PC-3 (cell line): ENCODE results near the gene MYH7. TPM values are rescaled to one million over a fixed set of nuclear protein-coding genes. Genes with fewer than 3 reads are reported as not detected.

Experiments used
- ATAC-seq: fragments of 200-7000 bp; cut with Tn5 transposase; 2 replicates; pipeline ENCODE4 v1.9.1; 2020; ENCODE audit warnings: mild to moderate bottlenecking, moderate library complexity
- BruUV-seq: library from RNA; stranded (reverse); fragments of 400-500 nt; replicated peaks from 2 replicates; lab custom pipeline; 2021; lab: Mats Ljungman, UMichigan
- CTCF ChIA-PET: fragments of 300-600 bp; sonication (Branson Sonifier 250); formaldehyde crosslinking; loops from one replicate; lab custom pipeline; 2022; ENCODE audit warnings: antibody characterized with exemption; lab: Charles Lee
- POLR2A ChIA-PET: fragments of 300-600 bp; sonication (Branson Sonifier 250); formaldehyde crosslinking; loops from one replicate; lab custom pipeline; 2022; ENCODE audit warnings: antibody characterized with exemption; ENCODE audit not compliant: unreplicated experiment; lab: Charles Lee
- DNase-seq: peaks from one replicate; pipeline ENCODE4 v3.0.0-alpha.2; 2015
- H2AFZ ChIP-seq: fragments of 300-600 bp; sonication (generic); 2 replicates; pipeline ENCODE4 v1.6.0; 2016; ENCODE audit warnings: antibody characterized with exemption, low read length
- H3F3A ChIP-seq: fragments of 300-600 bp; sonication (generic); one replicate; pipeline ENCODE4 v1.6.0; 2017; ENCODE audit warnings: antibody characterized with exemption, low read length, control low read depth, mild to moderate bottlenecking; ENCODE audit not compliant: unreplicated experiment
- H3K27ac ChIP-seq: fragments of 300-600 bp; sonication (generic); 2 replicates; pipeline ENCODE4 v1.5.1; 2016; ENCODE audit warnings: mild to moderate bottlenecking, low read length
- H3K27me3 ChIP-seq: fragments of 300-600 bp; sonication (generic); 2 replicates; pipeline ENCODE4 v1.6.1; 2016; ENCODE audit warnings: low read length, mixed read lengths
- H3K36me3 ChIP-seq: fragments of 300-600 bp; sonication (generic); 2 replicates; pipeline ENCODE4 v1.6.1; 2016; ENCODE audit warnings: low read depth, mixed run types, low read length, mixed read lengths
- H3K4me1 ChIP-seq: fragments of 300-600 bp; sonication (generic); 2 replicates; pipeline ENCODE4 v1.5.1; 2016; ENCODE audit warnings: low read length; ENCODE audit not compliant: insufficient read depth
- H3K4me2 ChIP-seq: fragments of 300-600 bp; sonication (generic); 2 replicates; pipeline ENCODE4 v1.6.0; 2016; ENCODE audit warnings: low read length
- H3K4me3 ChIP-seq: fragments of 300-600 bp; sonication (generic); 2 replicates; pipeline ENCODE4 v1.5.1; 2016; ENCODE audit warnings: mild to moderate bottlenecking, low read length, mixed read lengths
- H3K79me2 ChIP-seq: fragments of 300-600 bp; sonication (generic); 2 replicates; pipeline ENCODE4 v1.6.1; 2017; ENCODE audit warnings: low read length, mixed read lengths
- H3K9ac ChIP-seq: fragments of 300-600 bp; sonication (generic); 2 replicates; pipeline ENCODE4 v1.6.0; 2016; ENCODE audit warnings: mild to moderate bottlenecking, low read length
- H3K9me2 ChIP-seq: fragments of 300-600 bp; sonication (generic); replicated peaks from 2 replicates; pipeline ENCODE4 v1.6.1; 2016; ENCODE audit warnings: mixed run types, low read length, mixed read lengths
- H3K9me3 ChIP-seq: fragments of 300-600 bp; sonication (generic); 2 replicates; pipeline ENCODE4 v1.6.1; 2016; ENCODE audit warnings: low read length, mixed read lengths
- H4K20me1 ChIP-seq: fragments of 300-600 bp; sonication (generic); 2 replicates; pipeline ENCODE4 v1.6.1; 2016; ENCODE audit warnings: low read length, mixed read lengths
- CTCF ChIP-seq: fragments of 300-600 bp; sonication (generic); conservative IDR thresholded peaks from 2 replicates; pipeline ENCODE4 v1.5.1; 2017; ENCODE audit warnings: antibody characterized with exemption, low read depth, mild to moderate bottlenecking, low read length
- EZH2 ChIP-seq: fragments of 300-600 bp; sonication (generic); IDR thresholded peaks from one replicate; pipeline ENCODE4 v1.6.1; 2017; ENCODE audit warnings: antibody characterized with exemption, mild to moderate bottlenecking, low read length; ENCODE audit not compliant: unreplicated experiment
- EZH2phosphoT487 ChIP-seq: fragments of 300-600 bp; sonication (generic); IDR thresholded peaks from 2 replicates; pipeline ENCODE4 v1.6.1; 2018; ENCODE audit warnings: mild to moderate bottlenecking, antibody characterized with exemption, low read length, borderline replicate concordance
- intact Hi-C: fragments of 100-400 bp; cut with micrococcal nuclease; formaldehyde crosslinking; loops from 2 replicates; pipeline ENCODE4 v1.9.0; 2023
- total RNA-seq: library from RNA; depleted of rRNA; stranded (reverse); fragments of >200 nt; gene quantifications from 2 replicates; pipeline ENCODE4 v1.2.3, GENCODE V29; 2014

Gene MYH7
- total RNA-seq, 1 experiment from 2014 or later = not detected

- Histone ChIP-seq H3K79me2 (no peaks in the 10 kb centered on the region), H3K4me2 (no peak overlapping the region), H3K9me2 (no peaks in the 10 kb centered on the region), H3K27me3 (peaks cover 11% of the 10 kb centered on the region), H4K20me1 (no peaks in the 10 kb centered on the region), H3K4me1 (no peaks in the 10 kb centered on the region), H3K27ac (no peak overlapping the region), H2AFZ (no peak overlapping the region), H3K4me3 (no peak overlapping the region), H3K9me3 (no peaks in the 10 kb centered on the region), H3F3A (no peaks in the 10 kb centered on the region), H3K36me3 (no peaks in the 10 kb centered on the region), H3K9ac (no peak overlapping the region)
- ATAC-seq (no peak), DNase-seq (no peak)
- BruUV-seq = no TSS peak
- POLR2A ChIA-PET = no interaction called here
- CTCF ChIA-PET = no interaction called here
- TF ChIP-seq EZH2 (no peak), EZH2phosphoT487 (no peak), CTCF (no peak)
- intact Hi-C loops = no loop called here
Measured at GRCh38 chr14:23377198-23377550, 58.3 kb downstream of the MYH7 start.

DNA sequence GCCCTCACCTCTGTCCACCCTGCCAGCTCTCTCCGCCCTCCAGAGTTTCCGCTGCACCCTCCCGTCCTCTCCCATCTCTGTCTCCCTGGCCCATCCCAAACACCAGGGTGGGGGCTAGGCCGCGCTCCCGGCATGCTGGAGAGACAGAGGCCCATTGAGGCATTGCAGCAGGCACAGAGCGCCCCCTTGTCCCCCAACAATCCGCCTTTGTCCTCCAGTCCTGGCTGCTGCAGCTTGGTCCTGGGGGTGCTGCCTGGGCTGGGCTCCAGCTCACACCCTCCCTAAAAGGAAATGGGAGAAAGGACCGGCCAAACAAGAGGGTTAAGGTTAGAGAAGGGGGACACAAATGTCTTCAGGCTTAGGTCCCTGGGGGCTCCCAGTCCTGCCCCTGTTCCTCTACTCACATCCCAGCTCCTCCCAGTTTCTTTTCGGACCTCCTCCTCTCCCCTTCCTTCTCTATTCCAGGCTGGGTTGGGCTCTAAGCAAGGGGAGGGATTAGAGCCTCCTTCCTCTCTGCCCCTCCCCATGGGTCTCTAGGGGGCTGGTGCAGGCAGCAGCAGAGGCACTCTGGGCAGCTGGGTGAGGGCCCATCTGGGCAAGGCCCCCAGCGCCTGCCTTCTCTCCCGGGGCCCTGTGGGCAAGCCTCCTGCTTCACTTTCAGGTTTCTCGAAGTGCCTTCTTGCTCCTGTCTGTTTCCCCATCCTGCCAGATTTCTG, 58.8 kb downstream of the MYH7 start, which contains the start of gene CMTM5:
Gene CMTM5 (plus strand): TSS at position 565 of the 716 bp plus-strand sequence. CDS start 206 bp downstream, outside the sequence.
- TF ChIP-seq EZH2 = no peak
- TF ChIP-seq EZH2phosphoT487 = no peak
- TF ChIP-seq CTCF = no peak
- H3K79me2 ChIP-seq = no peaks in the 10 kb centered on the region
- no peaks in the 10 kb centered on the region for H3K9me3 ChIP-seq
- no peak within 1 kb of the TSS for H2AFZ ChIP-seq
- POLR2A ChIA-PET = no interaction called here
- intact Hi-C loops = no loop called here
- H4K20me1 ChIP-seq = no peaks in the 10 kb centered on the region
- H3K4me1 ChIP-seq = no peaks in the 10 kb centered on the region
- BruUV-seq = no TSS peak
- H3K4me3 ChIP-seq = no peak within 1 kb of the TSS
- H3K27me3 ChIP-seq = peaks cover 15% of the 10 kb centered on the region
- CTCF ChIA-PET = no interaction called here
- no peaks in the 10 kb centered on the region for H3F3A ChIP-seq
- no peak within 1 kb of the TSS for H3K9ac ChIP-seq
- H3K4me2 ChIP-seq = no peak within 1 kb of the TSS
- no peaks in the 10 kb centered on the region for H3K36me3 ChIP-seq
- no peak for DNase-seq
- H3K9me2 ChIP-seq = no peaks in the 10 kb centered on the region
- H3K27ac ChIP-seq = no peak within 1 kb of the TSS
- no peak for ATAC-seq

- no peaks in the 10 kb centered on the region for H4K20me1 ChIP-seq
- no peaks in the 10 kb centered on the region for H3K9me3 ChIP-seq
- DNase-seq = no peak
- H3K4me1 ChIP-seq = no peaks in the 10 kb centered on the region
- ChIA-PET CTCF (no interaction called here), POLR2A (no interaction called here)
- no peak overlapping the region for H3K27ac ChIP-seq
- H3K27me3 ChIP-seq = peaks cover 20% of the 10 kb centered on the region
- H3K9me2 ChIP-seq = no peaks in the 10 kb centered on the region
- no peak overlapping the region for H2AFZ ChIP-seq
- no peak overlapping the region for H3K4me2 ChIP-seq
- no peaks in the 10 kb centered on the region for H3F3A ChIP-seq
- TF ChIP-seq CTCF (no peak), EZH2 (no peak), EZH2phosphoT487 (no peak)
- H3K4me3 ChIP-seq = no peak overlapping the region
- no peak for ATAC-seq
- intact Hi-C loops = no loop called here
- H3K9ac ChIP-seq = no peak overlapping the region
- no TSS peak for BruUV-seq
- H3K36me3 ChIP-seq = no peaks in the 10 kb centered on the region
- H3K79me2 ChIP-seq = no peaks in the 10 kb centered on the region
Measured at GRCh38 chr14:23375527-23376251, 59.8 kb downstream of the MYH7 start.
